ENCODE results near the gene CCNA2.

- TF ChIP-seq PATZ1 (CRISPR knock-in tag; IDR thresholded peaks at IDR 0.05; ENCODE audit: borderline replicate concordance) (no peak), PPARA (CRISPR knock-in tag; IDR thresholded peaks at IDR 0.05; ENCODE audit: borderline replicate concordance) (no peak), RARB (CRISPR knock-in tag; IDR thresholded peaks at IDR 0.05) (no peak), TOX (CRISPR knock-in tag; IDR thresholded peaks at IDR 0.05; ENCODE audit: borderline replicate concordance) (no peak), ARNTL (CRISPR knock-in tag; IDR thresholded peaks at IDR 0.05; ENCODE audit: borderline replicate concordance, low read depth) (no peak), BACH2 (CRISPR knock-in tag; IDR thresholded peaks at IDR 0.05; ENCODE audit: borderline replicate concordance) (no peak), POU6F1 (CRISPR knock-in tag; IDR thresholded peaks at IDR 0.05; ENCODE audit: borderline replicate concordance, low read depth) (no peak), TCF4 (CRISPR knock-in tag; IDR thresholded peaks at IDR 0.05; ENCODE audit: borderline replicate concordance) (no peak), TSHZ2 (CRISPR knock-in tag; IDR thresholded peaks at IDR 0.05) (no peak), ZFP3 (CRISPR knock-in tag; IDR thresholded peaks at IDR 0.05) (no peak)
- TF ChIP-seq, protein P1, sequence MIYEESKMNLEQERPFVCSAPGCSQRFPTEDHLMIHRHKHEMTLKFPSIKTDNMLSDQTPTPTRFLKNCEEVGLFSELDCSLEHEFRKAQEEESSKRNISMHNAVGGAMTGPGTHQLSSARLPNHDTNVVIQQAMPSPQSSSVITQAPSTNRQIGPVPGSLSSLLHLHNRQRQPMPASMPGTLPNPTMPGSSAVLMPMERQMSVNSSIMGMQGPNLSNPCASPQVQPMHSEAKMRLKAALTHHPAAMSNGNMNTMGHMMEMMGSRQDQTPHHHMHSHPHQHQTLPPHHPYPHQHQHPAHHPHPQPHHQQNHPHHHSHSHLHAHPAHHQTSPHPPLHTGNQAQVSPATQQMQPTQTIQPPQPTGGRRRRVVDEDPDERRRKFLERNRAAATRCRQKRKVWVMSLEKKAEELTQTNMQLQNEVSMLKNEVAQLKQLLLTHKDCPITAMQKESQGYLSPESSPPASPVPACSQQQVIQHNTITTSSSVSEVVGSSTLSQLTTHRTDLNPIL (CRISPR knock-in tag; IDR thresholded peaks at IDR 0.05; ENCODE audit: low read depth) = no peak
These were observed 29.0 kb downstream of the CCNA2 start for GRCh38 chr4:121794505-121795188.

All from SK-N-SH treated with all-trans-retinoic acid at 6 μM for 48 hours (cell line).